ENCODE results near the gene XRCC3. TPM values are rescaled to one million over a fixed set of nuclear protein-coding genes. Genes with fewer than 3 reads are reported as not detected.

XRCC3 gene
- total RNA-seq, 1 donor from 2014 or later = 10.2 TPM

- Mint-ChIP-seq H3K4me1 (ENCODE audit: unreplicated experiment) (peaks cover 17% of the 10 kb centered on the region), H3K27me3 (ENCODE audit: unreplicated experiment) (no peaks in the 10 kb centered on the region), H3K4me3 (ENCODE audit: unreplicated experiment) (no peak overlapping the region), H3K36me3 (ENCODE audit: low read depth, unreplicated experiment) (peaks cover 11% of the 10 kb centered on the region), H3K9me3 (ENCODE audit: unreplicated experiment) (no peaks in the 10 kb centered on the region), H3K27ac (ENCODE audit: unreplicated experiment) (peak overlapping the region; percentile 13)
- TF ChIP-seq CTCF (IDR thresholded peaks at IDR 0.05; ENCODE audit: unreplicated experiment) = no peak
- DNase-seq (ENCODE audit: low spot score) = no peak
These were observed 43.0 kb upstream of the XRCC3 start for GRCh38 chr14:103758059-103758776.

GRCh38 chr14:103755060-103755459, 39.8 kb upstream of the XRCC3 start:
- DNase-seq (ENCODE audit: low spot score) = no peak
- Mint-ChIP-seq H3K27ac (ENCODE audit: unreplicated experiment) (peak overlapping the region; percentile 64), H3K27me3 (ENCODE audit: unreplicated experiment) (no peaks in the 10 kb centered on the region), H3K4me3 (ENCODE audit: unreplicated experiment) (no peak overlapping the region), H3K4me1 (ENCODE audit: unreplicated experiment) (peaks cover 14% of the 10 kb centered on the region), H3K36me3 (ENCODE audit: low read depth, unreplicated experiment) (peaks cover 11% of the 10 kb centered on the region), H3K9me3 (ENCODE audit: unreplicated experiment) (no peaks in the 10 kb centered on the region)
- TF ChIP-seq CTCF (IDR thresholded peaks at IDR 0.05; ENCODE audit: unreplicated experiment) = no peak

- TF ChIP-seq CTCF (IDR thresholded peaks at IDR 0.05; ENCODE audit: unreplicated experiment) = no peak
- H3K4me1 Mint-ChIP-seq (ENCODE audit: unreplicated experiment) = peaks cover 14% of the 10 kb centered on the region
- no peaks in the 10 kb centered on the region for H3K9me3 Mint-ChIP-seq (ENCODE audit: unreplicated experiment)
- H3K27me3 Mint-ChIP-seq (ENCODE audit: unreplicated experiment) = no peaks in the 10 kb centered on the region
- no peak overlapping the region for H3K4me3 Mint-ChIP-seq (ENCODE audit: unreplicated experiment)
- no peak for DNase-seq (ENCODE audit: low spot score)
- H3K36me3 Mint-ChIP-seq (ENCODE audit: low read depth, unreplicated experiment) = peaks cover 20% of the 10 kb centered on the region
- peak overlapping the region; percentile 38 for H3K27ac Mint-ChIP-seq (ENCODE audit: unreplicated experiment)
These were observed 38.5 kb upstream of the XRCC3 start for GRCh38 chr14:103753774-103754173.

- Mint-ChIP-seq H3K4me1 (ENCODE audit: unreplicated experiment) (peaks cover 14% of the 10 kb centered on the region), H3K27ac (ENCODE audit: unreplicated experiment) (peak overlapping the region; percentile 39), H3K27me3 (ENCODE audit: unreplicated experiment) (no peaks in the 10 kb centered on the region), H3K9me3 (ENCODE audit: unreplicated experiment) (no peaks in the 10 kb centered on the region), H3K36me3 (ENCODE audit: low read depth, unreplicated experiment) (peaks cover 29% of the 10 kb centered on the region), H3K4me3 (ENCODE audit: unreplicated experiment) (no peak overlapping the region)
- TF ChIP-seq CTCF (IDR thresholded peaks at IDR 0.05; ENCODE audit: unreplicated experiment) = no peak
- no peak for DNase-seq (ENCODE audit: low spot score)
These were observed 34.6 kb upstream of the XRCC3 start for GRCh38 chr14:103749860-103750259.

GRCh38 chr14:103749452-103749851, 34.2 kb upstream of the XRCC3 start:
- H3K27me3 Mint-ChIP-seq (ENCODE audit: unreplicated experiment) = no peaks in the 10 kb centered on the region
- H3K4me1 Mint-ChIP-seq (ENCODE audit: unreplicated experiment) = peaks cover 12% of the 10 kb centered on the region
- no peak for TF ChIP-seq CTCF (IDR thresholded peaks at IDR 0.05; ENCODE audit: unreplicated experiment)
- DNase-seq (ENCODE audit: low spot score) = no peak
- H3K4me3 Mint-ChIP-seq (ENCODE audit: unreplicated experiment) = no peak overlapping the region
- peaks cover 29% of the 10 kb centered on the region for H3K36me3 Mint-ChIP-seq (ENCODE audit: low read depth, unreplicated experiment)
- no peak overlapping the region for H3K27ac Mint-ChIP-seq (ENCODE audit: unreplicated experiment)
- no peaks in the 10 kb centered on the region for H3K9me3 Mint-ChIP-seq (ENCODE audit: unreplicated experiment)

Measured in endothelial cell (in vitro differentiated cells).